ENCODE results near the gene MIDN. TPM values are rescaled to one million over a fixed set of nuclear protein-coding genes. Genes with fewer than 3 reads are reported as not detected.
A peak's percentile ranks its signal among the peaks of the same experiment; 100 is the strongest.

The MIDN gene
- total RNA-seq, 4 donors from 2014 or later: 17.4 to 51.9 (median 39.4) TPM

GRCh38 chr19:1296575-1297271 lies 48.3 kb downstream of the MIDN start:
- Histone ChIP-seq H3K4me1 (peaks cover 0 to 12% (median 5%) of the 10 kb centered on the region in 4 donors), H3K4me3 (no peak overlapping the region), H3K27ac (no peak overlapping the region), H3K9me3 (no peaks in the 10 kb centered on the region), H3K36me3 (no peaks in the 10 kb centered on the region), H3K27me3 (peaks cover 0 to 39% of the 10 kb centered on the region in 2 donors)
- no peak for DNase-seq (ENCODE audit: low spot score in 2 of 2)
- TF ChIP-seq EP300 (IDR thresholded peaks at IDR 0.05) (no peak), CTCF (IDR thresholded peaks at IDR 0.05) (no peak), POLR2A (IDR thresholded peaks at IDR 0.05) (no peak)
- WGBS, 2 donors: 86 to 90% methylated on average over 17 to 23 of the region's 24 CpGs

- no peak for DNase-seq (ENCODE audit: low spot score in 2 of 2)
- Histone ChIP-seq H3K36me3 (no peaks in the 10 kb centered on the region), H3K27ac (no peak overlapping the region), H3K4me3 (no peak overlapping the region), H3K4me1 (peaks cover 0 to 12% (median 8%) of the 10 kb centered on the region in 4 donors), H3K9me3 (no peaks in the 10 kb centered on the region), H3K27me3 (peaks cover 0 to 24% of the 10 kb centered on the region in 2 donors)
- WGBS, 2 donors: 89 to 93% methylated on average over 8 of the region's 8 CpGs
- TF ChIP-seq EP300 (IDR thresholded peaks at IDR 0.05): no peak
- TF ChIP-seq POLR2A (IDR thresholded peaks at IDR 0.05): no peak
- no peak for TF ChIP-seq CTCF (IDR thresholded peaks at IDR 0.05)
These were observed 49.9 kb downstream of the MIDN start for GRCh38 chr19:1298235-1298634.

GRCh38 chr19:1299801-1300200 lies 51.4 kb downstream of the MIDN start:
- no peak overlapping the region for H3K4me3 ChIP-seq
- no peak overlapping the region for H3K27ac ChIP-seq
- no peak for TF ChIP-seq POLR2A (IDR thresholded peaks at IDR 0.05)
- H3K36me3 ChIP-seq: no peaks in the 10 kb centered on the region
- H3K4me1 ChIP-seq: peaks cover 0 to 12% (median 8%) of the 10 kb centered on the region in 4 donors
- peaks cover 0 to 8% of the 10 kb centered on the region in 2 donors for H3K27me3 ChIP-seq
- WGBS, 2 donors: 78 to 81% methylated on average over 33 to 34 of the region's 34 CpGs
- DNase-seq (ENCODE audit: low spot score in 2 of 2): no peak
- no peaks in the 10 kb centered on the region for H3K9me3 ChIP-seq

GRCh38 chr19:1300744-1301490 lies 52.5 kb downstream of the MIDN start:
- H3K9me3 ChIP-seq: no peaks in the 10 kb centered on the region
- WGBS, 2 donors: 81 to 86% methylated on average over 35 of the region's 35 CpGs
- no peaks in the 10 kb centered on the region for H3K36me3 ChIP-seq
- H3K27me3 ChIP-seq: no peaks in the 10 kb centered on the region
- no peak overlapping the region for H3K4me3 ChIP-seq
- no peak for DNase-seq (ENCODE audit: low spot score in 2 of 2)
- TF ChIP-seq EP300 (IDR thresholded peaks at IDR 0.05) (no peak), CTCF (IDR thresholded peaks at IDR 0.05) (no peak), POLR2A (IDR thresholded peaks at IDR 0.05) (no peak)
- H3K27ac ChIP-seq: no peak overlapping the region
- peaks cover 0 to 7% (median under 1%) of the 10 kb centered on the region in 4 donors for H3K4me1 ChIP-seq

- TF ChIP-seq POLR2A (IDR thresholded peaks at IDR 0.05): no peak
- no peak for TF ChIP-seq EP300 (IDR thresholded peaks at IDR 0.05)
- no peak for TF ChIP-seq CTCF (IDR thresholded peaks at IDR 0.05)
These were observed 54.3 kb downstream of the MIDN start for GRCh38 chr19:1302533-1303239.

More at GRCh38 chr19:1302533-1303239, 54.3 kb downstream of the MIDN start:
- WGBS, 2 donors: 45 to 53% methylated on average over 24 to 32 of the region's 36 CpGs
- H3K4me3 ChIP-seq: peak overlapping the region in 1 of 4 donors; percentile 30
- H3K27ac ChIP-seq: peak overlapping the region in 1 of 4 donors; percentile 67
- DNase-seq (ENCODE audit: low spot score in 2 of 2): no peak
- H3K27me3 ChIP-seq: no peaks in the 10 kb centered on the region
- H3K9me3 ChIP-seq: no peaks in the 10 kb centered on the region
- no peaks in the 10 kb centered on the region for H3K36me3 ChIP-seq
- H3K4me1 ChIP-seq: peaks cover 0 to 7% (median 0%) of the 10 kb centered on the region in 4 donors
